Measurements from ENCODE around the gene OAT.

Gene OAT

GRCh38 chr10:124353091-124353815 is 65.5 kb downstream of the OAT start:
- TF ChIP-seq TCF4 (CRISPR knock-in tag; IDR thresholded peaks at IDR 0.05; ENCODE audit: borderline replicate concordance) (no peak), ZNF70 (CRISPR knock-in tag; IDR thresholded peaks at IDR 0.05) (no peak), RARB (CRISPR knock-in tag; IDR thresholded peaks at IDR 0.05) (no peak), CREB5 (CRISPR knock-in tag; IDR thresholded peaks at IDR 0.05; ENCODE audit: low read depth) (no peak)
- no peak for ATAC-seq

- ATAC-seq: no peak
- no peak for TF ChIP-seq ZFP30 (CRISPR knock-in tag; IDR thresholded peaks at IDR 0.05)
- TF ChIP-seq ISL1 (CRISPR knock-in tag; IDR thresholded peaks at IDR 0.05): no peak
- TF ChIP-seq POU6F1 (CRISPR knock-in tag; IDR thresholded peaks at IDR 0.05; ENCODE audit: borderline replicate concordance, low read depth): no peak
- TF ChIP-seq GLIS3 (CRISPR knock-in tag; IDR thresholded peaks at IDR 0.05): no peak
- no peak for TF ChIP-seq TSHZ2 (CRISPR knock-in tag; IDR thresholded peaks at IDR 0.05)
- no peak for TF ChIP-seq ZNF8 (CRISPR knock-in tag; IDR thresholded peaks at IDR 0.05)
- TF ChIP-seq CSDC2 (CRISPR knock-in tag; IDR thresholded peaks at IDR 0.05): no peak
- no peak for TF ChIP-seq ZNF565 (CRISPR knock-in tag; conservative IDR thresholded peaks at IDR 0.05; ENCODE audit: low read depth)
- no peak for TF ChIP-seq PPARA (CRISPR knock-in tag; IDR thresholded peaks at IDR 0.05; ENCODE audit: borderline replicate concordance)
- no peak for TF ChIP-seq RARB (CRISPR knock-in tag; IDR thresholded peaks at IDR 0.05)
- no peak for TF ChIP-seq SNAI2 (CRISPR knock-in tag; IDR thresholded peaks at IDR 0.05)
- TF ChIP-seq ZC3H10 (CRISPR knock-in tag; IDR thresholded peaks at IDR 0.05): no peak
Observed at GRCh38 chr10:124351481-124352220, 67.1 kb downstream of the OAT start.

- ATAC-seq: no peak
- TF ChIP-seq BACH2 (CRISPR knock-in tag; IDR thresholded peaks at IDR 0.05; ENCODE audit: borderline replicate concordance) (no peak), TOX (CRISPR knock-in tag; IDR thresholded peaks at IDR 0.05; ENCODE audit: borderline replicate concordance) (no peak), ZNF565 (CRISPR knock-in tag; conservative IDR thresholded peaks at IDR 0.05; ENCODE audit: low read depth) (no peak), OSR1 (CRISPR knock-in tag; IDR thresholded peaks at IDR 0.05) (no peak), ZNF70 (CRISPR knock-in tag; IDR thresholded peaks at IDR 0.05) (no peak), CSDC2 (CRISPR knock-in tag; IDR thresholded peaks at IDR 0.05) (no peak), GLIS3 (CRISPR knock-in tag; IDR thresholded peaks at IDR 0.05) (no peak), PPARA (CRISPR knock-in tag; IDR thresholded peaks at IDR 0.05; ENCODE audit: borderline replicate concordance) (no peak), ZFP3 (CRISPR knock-in tag; IDR thresholded peaks at IDR 0.05) (no peak), SNAI2 (CRISPR knock-in tag; IDR thresholded peaks at IDR 0.05) (no peak), PATZ1 (CRISPR knock-in tag; IDR thresholded peaks at IDR 0.05; ENCODE audit: borderline replicate concordance) (no peak), CSRNP3 (CRISPR knock-in tag; IDR thresholded peaks at IDR 0.05) (no peak), POU6F1 (CRISPR knock-in tag; IDR thresholded peaks at IDR 0.05; ENCODE audit: borderline replicate concordance, low read depth) (no peak), RARB (CRISPR knock-in tag; IDR thresholded peaks at IDR 0.05) (no peak), ESRRG (CRISPR knock-in tag; IDR thresholded peaks at IDR 0.05) (no peak), ISL1 (CRISPR knock-in tag; IDR thresholded peaks at IDR 0.05) (no peak), ZNF8 (CRISPR knock-in tag; IDR thresholded peaks at IDR 0.05) (no peak)
Observed at GRCh38 chr10:124350806-124351205, 67.9 kb downstream of the OAT start.

All from SK-N-SH treated with all-trans-retinoic acid at 6 μM for 48 hours (cell line).